ENCODE results near the gene SLC22A23. TPM values are rescaled to one million over a fixed set of nuclear protein-coding genes. Genes with fewer than 3 reads are reported as not detected.

SLC22A23 gene
- total RNA-seq, 1 experiment from 2014 or later = 6.8 TPM

DNA sequence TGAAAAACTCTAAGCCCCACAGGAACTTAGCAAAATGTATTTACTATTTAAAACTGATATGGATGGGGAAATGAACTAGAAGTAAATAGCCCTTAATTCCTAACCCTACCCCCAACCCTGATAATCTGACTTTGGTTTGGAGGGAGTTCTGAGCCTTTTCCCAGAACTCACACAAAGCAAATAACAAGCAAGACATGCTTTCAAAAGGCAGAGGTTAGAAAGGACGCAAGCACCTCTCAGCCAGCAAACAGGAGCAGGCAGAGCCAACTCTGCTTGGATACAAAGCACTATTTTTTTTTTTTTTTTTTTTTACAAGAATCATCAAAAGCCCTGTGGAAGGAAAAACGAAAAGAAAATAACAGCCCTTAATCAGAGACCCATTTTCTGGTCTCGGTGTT is 58.7 kb downstream of the SLC22A23 start:
- H3K79me2 ChIP-seq (ENCODE audit: insufficient read depth, low read length) = no peaks in the 10 kb centered on the region; the same call in 1 of the 2 replicates
- no peak overlapping the region for H4K8ac ChIP-seq (replicated peaks; ENCODE audit: insufficient read length, low read depth, low read length)
- peak overlapping the region in 1 of 3 experiments; percentile 32; a peak in 1 of 7 replicates for H3K27ac Mint-ChIP-seq
- no peak overlapping the region for H3K4me3 Mint-ChIP-seq
- no peak overlapping the region for H3K4me2 ChIP-seq (ENCODE audit: insufficient read depth, insufficient read length, low read length)
- peaks cover 20 to 23% of the 10 kb centered on the region in 2 experiments for H3K4me1 Mint-ChIP-seq
- WGBS (ENCODE audit: extremely low coverage, insufficient read length, low lambda C conversion rate) = no CpG with 5 or more reads among the region's 3 CpGs
- no peak for DNase-seq
- H3K56ac ChIP-seq (ENCODE audit: insufficient read length, low read depth, low read length) = no peak overlapping the region
- H3K14ac ChIP-seq (ENCODE audit: insufficient read depth, low read length) = no peak overlapping the region
- H3K27me3 ChIP-seq (ENCODE audit: insufficient read depth, low read length) = no peaks in the 10 kb centered on the region
- no peak overlapping the region for H3K9ac ChIP-seq (ENCODE audit: extremely low read depth, insufficient read length, low read length)
- no peak overlapping the region for H4K91ac ChIP-seq (ENCODE audit: insufficient read length, low read depth, low read length)
- no peaks in the 10 kb centered on the region for H3K23me2 ChIP-seq (ENCODE audit: insufficient read length, low read depth, low read length, poor library complexity, severe bottlenecking)
- H3K23ac ChIP-seq (ENCODE audit: insufficient read length, low read depth, low read length) = no peak overlapping the region
- H3K9me3 Mint-ChIP-seq = no peaks in the 10 kb centered on the region
- no peak overlapping the region for H3K18ac ChIP-seq (ENCODE audit: insufficient read length, low read depth, low read length)
- H2BK120ac ChIP-seq (ENCODE audit: low read depth, low read length, poor library complexity, severe bottlenecking) = no peak overlapping the region
- peaks cover 3% of the 10 kb centered on the region for H4K20me1 ChIP-seq (ENCODE audit: control insufficient read depth, insufficient read depth, insufficient read length)
- no peak overlapping the region for H2BK5ac ChIP-seq (ENCODE audit: insufficient read length, low read length)
- no peak overlapping the region for H3T11ph ChIP-seq (ENCODE audit: low read length)
- H2AK5ac ChIP-seq (ENCODE audit: insufficient read length, low read length) = no peak overlapping the region
- H2BK20ac ChIP-seq (ENCODE audit: low read depth, low read length, poor library complexity, severe bottlenecking) = no peak overlapping the region
- H3K36me3 Mint-ChIP-seq (ENCODE audit: insufficient read depth in 1 of 3, low read depth in 3 of 3) = peaks cover 0 to 24% (median 0%) of the 10 kb centered on the region in 3 experiments; a peak in 3 of 7 replicates
- H3K4me1 ChIP-seq (ENCODE audit: insufficient read depth, low read length) = peaks cover 3% of the 10 kb centered on the region; the same call in 1 of the 2 replicates
- H2BK12ac ChIP-seq (ENCODE audit: insufficient read length, low read depth, low read length) = no peak overlapping the region
- no peak overlapping the region for H2BK15ac ChIP-seq (ENCODE audit: low read depth, low read length)
- H3K79me1 ChIP-seq (ENCODE audit: insufficient read depth, low read depth, low read length, poor library complexity, severe bottlenecking) = peaks cover 3% of the 10 kb centered on the region
- no peak overlapping the region for H3K27ac ChIP-seq (ENCODE audit: insufficient read length, low read depth, low read length)
- H3K27me3 Mint-ChIP-seq (ENCODE audit: low read depth) = peaks cover 1% of the 10 kb centered on the region; the same call in 1 of the 2 replicates
- no peak overlapping the region for H2AFZ ChIP-seq (ENCODE audit: low read length)
- no peaks in the 10 kb centered on the region for H3K9me3 ChIP-seq (ENCODE audit: control insufficient read depth, low read depth, low read length)
- H3K4ac ChIP-seq (ENCODE audit: low read depth, low read length) = no peak overlapping the region
- TF ChIP-seq, protein P1, sequence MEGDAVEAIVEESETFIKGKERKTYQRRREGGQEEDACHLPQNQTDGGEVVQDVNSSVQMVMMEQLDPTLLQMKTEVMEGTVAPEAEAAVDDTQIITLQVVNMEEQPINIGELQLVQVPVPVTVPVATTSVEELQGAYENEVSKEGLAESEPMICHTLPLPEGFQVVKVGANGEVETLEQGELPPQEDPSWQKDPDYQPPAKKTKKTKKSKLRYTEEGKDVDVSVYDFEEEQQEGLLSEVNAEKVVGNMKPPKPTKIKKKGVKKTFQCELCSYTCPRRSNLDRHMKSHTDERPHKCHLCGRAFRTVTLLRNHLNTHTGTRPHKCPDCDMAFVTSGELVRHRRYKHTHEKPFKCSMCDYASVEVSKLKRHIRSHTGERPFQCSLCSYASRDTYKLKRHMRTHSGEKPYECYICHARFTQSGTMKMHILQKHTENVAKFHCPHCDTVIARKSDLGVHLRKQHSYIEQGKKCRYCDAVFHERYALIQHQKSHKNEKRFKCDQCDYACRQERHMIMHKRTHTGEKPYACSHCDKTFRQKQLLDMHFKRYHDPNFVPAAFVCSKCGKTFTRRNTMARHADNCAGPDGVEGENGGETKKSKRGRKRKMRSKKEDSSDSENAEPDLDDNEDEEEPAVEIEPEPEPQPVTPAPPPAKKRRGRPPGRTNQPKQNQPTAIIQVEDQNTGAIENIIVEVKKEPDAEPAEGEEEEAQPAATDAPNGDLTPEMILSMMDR (conservative IDR thresholded peaks at IDR 0.05) = no peak
- no peak overlapping the region for H4K5ac ChIP-seq (ENCODE audit: insufficient read length, low read depth, low read length)
